Measurements from ENCODE around the gene OXA1L. TPM values are rescaled to one million over a fixed set of nuclear protein-coding genes. Genes with fewer than 3 reads are reported as not detected.
"Not testable (repeated sequence)": the region's sequence is repeated elsewhere in the genome, so short reads cannot be mapped to it uniquely, and the experiment has no call there.

OXA1L gene
- total RNA-seq, 1 donor from 2014 or later: 126 TPM

- DNase-seq: no peak
- no peaks in the 10 kb centered on the region for H3K36me3 Mint-ChIP-seq (ENCODE audit: low read depth)
- peaks cover 27% of the 10 kb centered on the region for H3K27me3 Mint-ChIP-seq
- no peaks in the 10 kb centered on the region for H3K4me1 Mint-ChIP-seq
- no peaks in the 10 kb centered on the region for H3K9me3 Mint-ChIP-seq
- no peak overlapping the region for H3K4me3 Mint-ChIP-seq
- intact Hi-C loops (cut with micrococcal nuclease): no loop called here
- no peak overlapping the region for H3K27ac Mint-ChIP-seq
Measured at GRCh38 chr14:22797017-22797917, 30.8 kb downstream of the OXA1L start.

GRCh38 chr14:22798528-22798927 lies 32.0 kb downstream of the OXA1L start:
- H3K27ac Mint-ChIP-seq: no peak overlapping the region
- no peak for DNase-seq
- no peaks in the 10 kb centered on the region for H3K9me3 Mint-ChIP-seq
- intact Hi-C loops (cut with micrococcal nuclease): no loop called here
- H3K36me3 Mint-ChIP-seq (ENCODE audit: low read depth): no peaks in the 10 kb centered on the region
- no peak overlapping the region for H3K4me3 Mint-ChIP-seq
- no peaks in the 10 kb centered on the region for H3K4me1 Mint-ChIP-seq
- H3K27me3 Mint-ChIP-seq: peaks cover 37% of the 10 kb centered on the region

GRCh38 chr14:22800346-22800745 lies 33.9 kb downstream of the OXA1L start:
- Mint-ChIP-seq H3K4me3 (no peak overlapping the region), H3K4me1 (no peaks in the 10 kb centered on the region), H3K27ac (no peak overlapping the region), H3K36me3 (ENCODE audit: low read depth) (no peaks in the 10 kb centered on the region), H3K27me3 (peaks cover 36% of the 10 kb centered on the region), H3K9me3 (no peaks in the 10 kb centered on the region)
- no peak for DNase-seq
- intact Hi-C loops (cut with micrococcal nuclease): no loop called here

DNA sequence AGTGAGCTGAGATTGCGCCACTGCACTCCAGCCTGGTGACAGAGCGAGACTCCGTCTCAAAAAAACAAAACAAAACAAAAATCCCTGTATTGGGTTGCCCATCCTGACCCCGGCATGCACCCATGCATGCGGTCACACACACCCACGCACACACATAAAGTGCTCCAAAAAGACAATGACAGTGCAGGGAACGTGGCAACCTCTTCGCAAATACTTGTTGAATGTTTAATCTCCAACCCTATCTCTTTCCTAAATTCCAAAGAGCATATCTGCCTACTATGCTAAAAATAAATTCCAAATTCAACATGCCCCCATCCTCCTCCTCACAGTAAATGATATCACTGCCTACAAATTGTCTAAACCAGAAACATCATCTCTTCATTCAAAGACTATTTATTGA lies 35.2 kb downstream of the OXA1L start:
- Mint-ChIP-seq H3K4me1 (no peaks in the 10 kb centered on the region), H3K4me3 (no peak overlapping the region), H3K9me3 (no peaks in the 10 kb centered on the region), H3K36me3 (ENCODE audit: low read depth) (no peaks in the 10 kb centered on the region), H3K27ac (no peak overlapping the region), H3K27me3 (peaks cover 34% of the 10 kb centered on the region)
- intact Hi-C loops (cut with micrococcal nuclease): no loop called here
- DNase-seq: no peak

GRCh38 chr14:22802860-22803686 lies 36.6 kb downstream of the OXA1L start:
- H3K27ac Mint-ChIP-seq: no peak overlapping the region
- H3K4me3 Mint-ChIP-seq: no peak overlapping the region
- no peak for DNase-seq
- H3K36me3 Mint-ChIP-seq (ENCODE audit: low read depth): no peaks in the 10 kb centered on the region
- H3K9me3 Mint-ChIP-seq: no peaks in the 10 kb centered on the region
- intact Hi-C loops (cut with micrococcal nuclease): no loop called here
- no peaks in the 10 kb centered on the region for H3K4me1 Mint-ChIP-seq
- H3K27me3 Mint-ChIP-seq: peaks cover 32% of the 10 kb centered on the region

GRCh38 chr14:22803687-22803974 lies 37.1 kb downstream of the OXA1L start:
- intact Hi-C loops (cut with micrococcal nuclease): no loop called here
- no peak overlapping the region for H3K27ac Mint-ChIP-seq
- H3K36me3 Mint-ChIP-seq (ENCODE audit: low read depth): no peaks in the 10 kb centered on the region
- no peak for DNase-seq
- H3K27me3 Mint-ChIP-seq: peaks cover 27% of the 10 kb centered on the region
- no peaks in the 10 kb centered on the region for H3K9me3 Mint-ChIP-seq
- H3K4me3 Mint-ChIP-seq: no peak overlapping the region
- no peaks in the 10 kb centered on the region for H3K4me1 Mint-ChIP-seq

GRCh38 chr14:22805235-22805634 lies 38.7 kb downstream of the OXA1L start:
- H3K36me3 Mint-ChIP-seq (ENCODE audit: low read depth); H3K27ac Mint-ChIP-seq; H3K4me1 Mint-ChIP-seq; H3K4me3 Mint-ChIP-seq; DNase-seq; H3K9me3 Mint-ChIP-seq; intact Hi-C loops (cut with micrococcal nuclease): not testable (repeated sequence)
- H3K27me3 Mint-ChIP-seq: peaks cover 18% of the 10 kb centered on the region

- H3K27ac Mint-ChIP-seq: no peak overlapping the region
- no peaks in the 10 kb centered on the region for H3K36me3 Mint-ChIP-seq (ENCODE audit: low read depth)
- no peak for DNase-seq
- H3K9me3 Mint-ChIP-seq: no peaks in the 10 kb centered on the region
- intact Hi-C loops (cut with micrococcal nuclease): no loop called here
- H3K4me1 Mint-ChIP-seq: peaks cover 3% of the 10 kb centered on the region
- H3K4me3 Mint-ChIP-seq: no peak overlapping the region
- H3K27me3 Mint-ChIP-seq: peaks cover 15% of the 10 kb centered on the region
Measured at GRCh38 chr14:22807432-22808087, 41.1 kb downstream of the OXA1L start.

- H3K4me3 Mint-ChIP-seq: no peak overlapping the region
- H3K27me3 Mint-ChIP-seq: peaks cover 8% of the 10 kb centered on the region
- DNase-seq: no peak
- intact Hi-C loops (cut with micrococcal nuclease): no loop called here
- no peak overlapping the region for H3K27ac Mint-ChIP-seq
- no peaks in the 10 kb centered on the region for H3K9me3 Mint-ChIP-seq
- H3K36me3 Mint-ChIP-seq (ENCODE audit: low read depth): no peaks in the 10 kb centered on the region
- H3K4me1 Mint-ChIP-seq: peaks cover 3% of the 10 kb centered on the region
Measured at GRCh38 chr14:22808388-22809209, 42.1 kb downstream of the OXA1L start.

DNA sequence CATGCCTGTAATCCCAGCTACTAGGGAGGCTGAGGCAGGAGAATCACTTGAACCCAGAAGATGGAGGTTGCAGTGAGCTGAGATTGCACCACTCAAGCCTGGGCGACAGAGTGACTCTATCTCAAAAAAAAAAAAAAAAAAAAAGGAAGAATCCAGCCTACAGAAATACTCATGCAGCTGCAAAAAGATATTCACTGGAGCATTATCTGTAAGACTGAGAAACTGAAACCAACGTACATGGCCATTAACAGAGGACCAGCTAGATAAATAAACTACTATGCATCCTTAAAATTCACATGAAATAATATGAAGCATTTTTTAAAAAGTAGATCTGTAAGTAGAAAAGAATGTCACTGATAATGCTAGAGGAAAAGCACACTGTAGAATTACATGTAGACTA lies 45.2 kb downstream of the OXA1L start:
- peaks cover 11% of the 10 kb centered on the region for H3K4me1 Mint-ChIP-seq

GRCh38 chr14:22812744-22813143 lies 46.3 kb downstream of the OXA1L start:
- DNase-seq: no peak
- intact Hi-C loops (cut with micrococcal nuclease): no loop called here
- Mint-ChIP-seq H3K27me3 (peaks cover 1% of the 10 kb centered on the region), H3K4me1 (peaks cover 11% of the 10 kb centered on the region), H3K4me3 (no peak overlapping the region), H3K9me3 (no peaks in the 10 kb centered on the region), H3K27ac (no peak overlapping the region), H3K36me3 (ENCODE audit: low read depth) (no peaks in the 10 kb centered on the region)

More for the DNA sequence above, 45.2 kb downstream of the OXA1L start:
- no peak overlapping the region for H3K27ac Mint-ChIP-seq
- no peak overlapping the region for H3K4me3 Mint-ChIP-seq
- no peaks in the 10 kb centered on the region for H3K9me3 Mint-ChIP-seq
- intact Hi-C loops (cut with micrococcal nuclease): no loop called here
- DNase-seq: no peak
- no peaks in the 10 kb centered on the region for H3K36me3 Mint-ChIP-seq (ENCODE audit: low read depth)
- peaks cover 1% of the 10 kb centered on the region for H3K27me3 Mint-ChIP-seq

GRCh38 chr14:22813145-22813544 lies 46.7 kb downstream of the OXA1L start:
- intact Hi-C loops (cut with micrococcal nuclease): no loop called here
- Mint-ChIP-seq H3K9me3 (no peaks in the 10 kb centered on the region), H3K4me3 (no peak overlapping the region), H3K36me3 (ENCODE audit: low read depth) (no peaks in the 10 kb centered on the region), H3K4me1 (peaks cover 13% of the 10 kb centered on the region), H3K27me3 (peaks cover 1% of the 10 kb centered on the region), H3K27ac (no peak overlapping the region)
- DNase-seq: no peak

DNA sequence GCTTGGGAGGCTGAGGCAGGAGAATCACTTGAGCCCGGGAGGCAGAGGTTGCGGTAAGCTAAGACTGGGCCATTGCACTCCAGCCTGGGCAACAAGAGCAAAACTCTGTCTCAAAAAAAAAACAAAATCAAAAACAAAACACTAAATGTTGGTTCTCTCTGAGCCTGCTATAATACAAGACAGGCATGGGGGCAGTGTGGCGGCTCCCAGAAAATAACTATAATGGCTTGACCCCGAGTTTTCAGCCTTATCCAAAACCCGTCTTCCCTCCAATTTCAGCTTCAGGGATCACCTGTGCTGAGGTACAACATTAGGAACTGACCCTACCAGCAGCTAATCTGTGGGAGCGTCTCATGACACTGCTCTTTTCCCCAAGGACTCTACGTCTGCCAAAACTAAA lies 47.9 kb downstream of the OXA1L start:
- no peak for DNase-seq
- H3K9me3 Mint-ChIP-seq: no peaks in the 10 kb centered on the region
- no peak overlapping the region for H3K4me3 Mint-ChIP-seq
- H3K27ac Mint-ChIP-seq: no peak overlapping the region
- H3K4me1 Mint-ChIP-seq: peaks cover 20% of the 10 kb centered on the region
- H3K27me3 Mint-ChIP-seq: peaks cover 1% of the 10 kb centered on the region
- intact Hi-C loops (cut with micrococcal nuclease): no loop called here
- no peaks in the 10 kb centered on the region for H3K36me3 Mint-ChIP-seq (ENCODE audit: low read depth)
